Astrocyte (in vitro differentiated cells and primary cell): ENCODE results near the gene MLN. TPM values are rescaled to one million over a fixed set of nuclear protein-coding genes. Genes with fewer than 3 reads are reported as not detected.
"Not testable (repeated sequence)": the region's sequence is repeated elsewhere in the genome, so short reads cannot be mapped to it uniquely, and the experiment has no call there.

ENCODE experiments used
- DNase-seq: peaks from one replicate; pipeline ENCODE4 v3.0.0-alpha.2; 2010; ENCODE audit warnings: low read depth
- FAIRE-seq: peaks from 2 replicates; lab custom pipeline; 2011; peaks lifted over from hg19 to GRCh38; lab: Jason Lieb, UNC
- H2AFZ ChIP-seq: 2 replicates; pipeline ENCODE4 v1.6.0; 2012; ENCODE audit warnings: low read depth, low read length, inconsistent platforms
- H3K27ac ChIP-seq: 2 replicates; pipeline ENCODE4 v1.5.1; 2011; ENCODE audit warnings: low read depth, low read length, inconsistent platforms
- H3K27me3 ChIP-seq: 2 replicates; pipeline ENCODE4 v1.6.0; 2011; ENCODE audit warnings: low read length, inconsistent platforms; ENCODE audit not compliant: insufficient read depth
- H3K36me3 ChIP-seq: 2 replicates; pipeline ENCODE4 v1.5.1; 2011; ENCODE audit warnings: low read length, inconsistent platforms; ENCODE audit not compliant: insufficient read depth
- H3K4me1 ChIP-seq: 2 replicates; pipeline ENCODE4 v1.5.1; 2011; ENCODE audit warnings: low read length, inconsistent platforms; ENCODE audit not compliant: insufficient read depth
- H3K4me2 ChIP-seq: 2 replicates; pipeline ENCODE4 v1.6.0; 2012; ENCODE audit warnings: low read length, inconsistent platforms
- H3K4me3 ChIP-seq: 2 replicates; pipeline ENCODE4 v1.5.1; 2011; ENCODE audit warnings: low read depth, mild to moderate bottlenecking, low read length, inconsistent platforms; ENCODE audit not compliant: insufficient read depth
- H3K79me2 ChIP-seq: 2 replicates; pipeline ENCODE4 v1.6.0; 2012; ENCODE audit warnings: mild to moderate bottlenecking, low read length, inconsistent platforms; ENCODE audit not compliant: insufficient read depth
- H3K9ac ChIP-seq: 2 replicates; pipeline ENCODE4 v1.6.0; 2012; ENCODE audit warnings: mild to moderate bottlenecking, low read length, inconsistent platforms
- H3K9me3 ChIP-seq: 2 replicates; pipeline ENCODE4 v1.5.1; 2012; ENCODE audit warnings: low read depth, mild to moderate bottlenecking, low read length, inconsistent platforms; ENCODE audit not compliant: insufficient read depth
- H4K20me1 ChIP-seq: 2 replicates; pipeline ENCODE4 v1.6.0; 2012; ENCODE audit warnings: low read length, inconsistent platforms; ENCODE audit not compliant: insufficient read depth
- H3K27ac Mint-ChIP-seq: one replicate; pipeline ENCODE4 v1.8.0; 2021; ENCODE audit warnings: mild to moderate bottlenecking, mixed read lengths; ENCODE audit not compliant: unreplicated experiment
- H3K27me3 Mint-ChIP-seq: one replicate; pipeline ENCODE4 v1.8.0; 2021; ENCODE audit warnings: low read depth, mixed read lengths; ENCODE audit not compliant: unreplicated experiment
- H3K36me3 Mint-ChIP-seq: one replicate; pipeline ENCODE4 v1.8.0; 2021; ENCODE audit warnings: low read depth, mixed read lengths; ENCODE audit not compliant: unreplicated experiment
- H3K4me1 Mint-ChIP-seq: one replicate; pipeline ENCODE4 v1.8.0; 2021; ENCODE audit warnings: low read depth, mixed read lengths; ENCODE audit not compliant: unreplicated experiment
- H3K4me3 Mint-ChIP-seq: one replicate; pipeline ENCODE4 v1.8.0; 2021; ENCODE audit warnings: mild to moderate bottlenecking, moderate library complexity, mixed read lengths; ENCODE audit not compliant: unreplicated experiment
- H3K9me3 Mint-ChIP-seq: one replicate; pipeline ENCODE4 v1.8.0; 2021; ENCODE audit warnings: mild to moderate bottlenecking, mixed read lengths; ENCODE audit not compliant: unreplicated experiment
- CTCF ChIP-seq: IDR thresholded peaks from 2 replicates; pipeline ENCODE4 v1.5.1; 2011; ENCODE audit warnings: low read depth, mild to moderate bottlenecking, inconsistent platforms, low read length, moderate library complexity; ENCODE audit not compliant: insufficient read depth
- EZH2 ChIP-seq: IDR thresholded peaks from 2 replicates; pipeline ENCODE4 v1.6.1; 2012; ENCODE audit warnings: mild to moderate bottlenecking, low read length, inconsistent platforms; ENCODE audit not compliant: insufficient read depth
- total RNA-seq: library from RNA; stranded (reverse); gene quantifications from 2 replicates; pipeline ENCODE4 v1.2.1, GENCODE V29; 2021

MLN gene
- total RNA-seq, 1 donor from 2014 or later = not detected

- Mint-ChIP-seq H3K9me3 (no peaks in the 10 kb centered on the region), H3K4me1 (peaks cover 21% of the 10 kb centered on the region), H3K27me3 (peaks cover 8% of the 10 kb centered on the region), H3K36me3 (peaks cover 3% of the 10 kb centered on the region), H3K27ac (no peak overlapping the region), H3K4me3 (no peak overlapping the region)
- Histone ChIP-seq H3K79me2 (no peaks in the 10 kb centered on the region), H3K9ac (no peak overlapping the region), H3K4me3 (no peak overlapping the region), H3K9me3 (no peaks in the 10 kb centered on the region), H3K4me2 (no peak overlapping the region), H3K27ac (no peak overlapping the region), H2AFZ (no peak overlapping the region), H3K4me1 (peaks cover 19% of the 10 kb centered on the region), H3K27me3 (peaks cover 3% of the 10 kb centered on the region), H3K36me3 (no peaks in the 10 kb centered on the region), H4K20me1 (no peaks in the 10 kb centered on the region)
- TF ChIP-seq CTCF (no peak), EZH2 (no peak)
- FAIRE-seq (no peak), DNase-seq (no peak)
These were observed 30.9 kb upstream of the MLN start for GRCh38 chr6:33834401-33835392.

DNA sequence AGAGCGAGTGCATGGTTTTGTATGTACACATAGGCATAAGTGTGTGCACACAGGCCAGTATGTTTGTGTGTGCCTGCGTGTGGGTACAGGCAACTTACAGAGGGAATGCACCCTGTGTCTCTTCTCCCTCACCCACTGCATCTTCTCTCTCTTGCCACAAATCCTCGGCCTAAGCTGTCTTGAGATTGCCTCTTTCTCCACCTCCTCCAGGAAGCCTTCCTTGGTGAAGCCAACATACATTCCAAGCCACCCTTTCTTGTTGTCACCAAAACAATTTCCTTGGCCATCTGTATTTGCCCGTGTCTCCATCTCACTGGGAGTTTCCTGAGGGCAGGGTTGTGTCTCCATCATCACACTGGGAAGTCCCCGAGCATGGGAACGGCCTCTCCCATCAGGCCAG is 29.8 kb upstream of the MLN start:
- H3K4me1 Mint-ChIP-seq = peaks cover 13% of the 10 kb centered on the region
- no peaks in the 10 kb centered on the region for H3K9me3 ChIP-seq
- H3K4me3 ChIP-seq = no peak overlapping the region
- no peaks in the 10 kb centered on the region for H3K9me3 Mint-ChIP-seq
- H3K27ac Mint-ChIP-seq = peak overlapping the region; percentile 41
- no peak overlapping the region for H3K4me3 Mint-ChIP-seq
- no peak for DNase-seq
- H4K20me1 ChIP-seq = no peaks in the 10 kb centered on the region
- peaks cover 10% of the 10 kb centered on the region for H3K27me3 Mint-ChIP-seq
- H3K36me3 Mint-ChIP-seq = peaks cover 3% of the 10 kb centered on the region
- no peak for TF ChIP-seq EZH2
- no peak for TF ChIP-seq CTCF
- H2AFZ ChIP-seq = no peak overlapping the region
- H3K27me3 ChIP-seq = peaks cover 4% of the 10 kb centered on the region
- H3K27ac ChIP-seq = no peak overlapping the region
- H3K4me2 ChIP-seq = no peak overlapping the region
- no peak overlapping the region for H3K9ac ChIP-seq
- H3K79me2 ChIP-seq = no peaks in the 10 kb centered on the region
- FAIRE-seq = no peak
- peaks cover 9% of the 10 kb centered on the region for H3K4me1 ChIP-seq
- no peaks in the 10 kb centered on the region for H3K36me3 ChIP-seq

DNA sequence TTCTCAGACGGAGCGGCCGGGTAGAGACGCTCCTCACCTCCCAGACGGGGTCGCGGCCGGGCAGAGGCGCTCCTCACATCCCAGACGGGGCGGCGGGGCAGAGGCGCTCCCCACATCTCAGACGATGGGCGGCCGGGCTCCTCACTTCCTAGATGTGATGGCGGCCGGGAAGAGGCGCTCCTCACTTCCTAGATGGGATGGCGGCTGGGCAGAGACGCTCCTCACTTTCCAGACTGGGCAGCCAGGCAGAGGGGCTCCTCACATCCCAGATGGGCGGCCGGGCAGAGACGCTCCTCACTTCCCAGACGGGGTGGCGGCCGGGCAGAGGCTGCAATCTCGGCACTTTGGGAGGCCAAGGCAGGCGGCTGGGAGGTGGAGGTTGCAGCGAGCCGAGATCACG is 29.0 kb upstream of the MLN start:
- H3K27ac ChIP-seq, H3K9ac ChIP-seq, H3K36me3 Mint-ChIP-seq, H3K79me2 ChIP-seq, H3K4me3 Mint-ChIP-seq, H3K27me3 ChIP-seq, H3K36me3 ChIP-seq, H3K4me2 ChIP-seq, DNase-seq, H3K4me1 ChIP-seq, H3K27ac Mint-ChIP-seq, H3K9me3 Mint-ChIP-seq, H3K4me3 ChIP-seq, FAIRE-seq, H2AFZ ChIP-seq, H4K20me1 ChIP-seq, H3K9me3 ChIP-seq: not testable (repeated sequence)
- Mint-ChIP-seq H3K27me3 (peaks cover 18% of the 10 kb centered on the region), H3K4me1 (peaks cover 10% of the 10 kb centered on the region)

DNA sequence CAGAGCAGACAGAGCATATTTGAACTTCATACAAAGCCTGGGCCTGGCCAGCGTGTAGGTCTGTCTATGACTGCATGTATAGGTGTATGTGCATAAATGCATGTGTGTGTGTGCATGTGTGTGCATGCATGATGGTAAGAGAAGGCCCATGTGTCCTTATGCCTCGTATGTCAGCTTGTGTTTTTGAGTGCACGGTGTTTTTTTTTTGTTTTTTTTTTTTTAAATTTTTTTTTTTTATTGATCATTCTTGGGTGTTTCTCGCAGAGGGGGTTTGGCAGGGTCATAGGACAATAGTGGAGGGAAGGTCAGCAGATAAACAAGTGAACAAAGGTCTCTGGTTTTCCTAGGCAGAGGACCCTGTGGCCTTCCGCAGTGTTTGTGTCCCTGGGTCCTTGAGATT is 27.9 kb upstream of the MLN start:
- H3K27ac Mint-ChIP-seq, H3K79me2 ChIP-seq, H4K20me1 ChIP-seq, H3K9me3 ChIP-seq, DNase-seq, FAIRE-seq, H3K9me3 Mint-ChIP-seq, H3K4me2 ChIP-seq, H3K4me3 Mint-ChIP-seq, H3K36me3 ChIP-seq, H3K4me3 ChIP-seq, H3K27ac ChIP-seq, H3K36me3 Mint-ChIP-seq, H3K4me1 ChIP-seq, H3K9ac ChIP-seq, H3K27me3 ChIP-seq, H2AFZ ChIP-seq: not testable (repeated sequence)
- H3K27me3 Mint-ChIP-seq = peaks cover 21% of the 10 kb centered on the region
- H3K4me1 Mint-ChIP-seq = peaks cover 14% of the 10 kb centered on the region
